ENCODE results near the gene RALY.

RALY gene

GRCh38 chr20:34084227-34084923, 90.7 kb downstream of the RALY start:
- no peak for DNase-seq

- no peak for DNase-seq
Observed at GRCh38 chr20:34085544-34086040, 91.9 kb downstream of the RALY start.

GRCh38 chr20:34088305-34089174, 94.8 kb downstream of the RALY start:
- no peak for DNase-seq

GRCh38 chr20:34089175-34089479, 95.4 kb downstream of the RALY start:
- no peak for DNase-seq

DNA sequence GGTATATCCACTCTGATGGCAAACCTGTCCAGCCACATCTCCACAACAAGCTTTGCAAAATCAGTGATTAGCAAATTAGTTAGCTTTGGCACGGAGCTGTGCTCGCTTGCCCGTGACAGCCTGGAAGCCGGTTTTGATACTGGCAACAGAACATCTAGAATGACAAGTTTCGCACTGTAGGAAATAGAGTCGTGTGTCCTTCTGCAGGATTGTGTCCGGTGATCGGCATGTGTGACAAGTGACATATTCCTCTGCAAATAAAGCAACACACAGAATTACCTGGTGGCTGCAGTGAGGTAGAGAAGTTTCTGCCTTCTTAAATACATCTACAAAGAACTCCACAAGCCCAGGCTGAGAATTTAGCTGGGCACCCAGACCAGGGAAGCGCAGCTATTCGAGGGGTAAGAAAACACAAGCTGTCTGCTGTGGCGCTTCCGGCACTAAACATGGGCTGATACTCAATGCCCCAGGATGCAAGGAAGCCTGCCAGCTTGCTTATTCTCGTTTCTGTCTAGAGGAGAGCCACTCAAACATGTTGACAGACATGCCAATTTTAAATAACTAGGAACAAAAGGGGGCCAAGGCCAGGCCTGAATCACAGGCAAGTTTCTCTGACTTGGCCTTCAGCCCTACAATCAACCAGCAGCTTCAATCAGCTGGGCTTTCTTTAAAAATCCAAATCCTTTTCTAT, 96.1 kb downstream of the RALY start:
- no peak for DNase-seq

DNA sequence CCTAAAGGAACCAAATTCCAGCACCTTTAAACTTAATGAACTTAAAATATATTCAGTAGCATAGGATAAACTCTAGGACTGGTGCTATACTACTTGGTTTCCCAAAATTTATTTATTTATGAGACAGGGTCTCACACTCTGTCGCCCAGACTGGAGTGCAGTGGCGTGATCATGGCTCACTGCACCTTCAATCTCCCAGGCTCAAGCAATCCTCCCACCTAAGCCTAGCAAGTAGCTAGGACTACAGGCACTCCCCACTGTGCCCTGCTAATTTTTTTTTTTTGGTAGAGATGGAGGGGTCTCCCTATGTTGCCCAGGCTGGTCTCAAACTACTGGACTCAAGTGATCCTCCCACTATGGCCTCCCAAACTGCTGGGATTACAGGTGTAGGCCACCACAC, 96.9 kb downstream of the RALY start:
- DNase-seq = no peak

DNA sequence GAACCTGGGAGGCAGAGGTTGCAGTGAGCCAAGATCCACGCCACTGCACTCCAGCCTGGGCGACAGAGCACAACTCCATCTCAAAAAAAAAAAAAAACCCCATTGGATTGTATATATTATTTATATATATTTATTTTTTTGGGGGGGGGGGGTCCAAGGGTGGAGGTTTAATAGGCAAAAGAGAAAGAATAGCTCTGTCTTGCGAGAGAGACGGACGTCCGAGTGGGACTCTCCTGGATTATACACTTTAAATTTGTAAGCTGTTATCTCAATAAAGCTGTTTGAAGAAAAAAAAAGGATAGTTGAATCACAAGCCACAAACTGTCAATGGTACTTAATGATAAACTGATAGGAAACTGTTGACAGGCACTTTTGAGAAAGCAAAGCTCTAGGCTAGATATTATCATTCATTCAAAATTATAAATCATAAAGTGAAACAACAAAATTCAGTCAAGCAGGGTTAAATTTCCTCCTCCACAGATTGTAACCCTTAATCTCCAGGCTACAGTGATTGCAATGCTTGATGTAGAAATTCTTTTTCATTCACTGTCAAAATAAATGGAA, 98.0 kb downstream of the RALY start:
- no peak for DNase-seq

GRCh38 chr20:34093895-34094294, 100.2 kb downstream of the RALY start:
- DNase-seq = no peak

DNA sequence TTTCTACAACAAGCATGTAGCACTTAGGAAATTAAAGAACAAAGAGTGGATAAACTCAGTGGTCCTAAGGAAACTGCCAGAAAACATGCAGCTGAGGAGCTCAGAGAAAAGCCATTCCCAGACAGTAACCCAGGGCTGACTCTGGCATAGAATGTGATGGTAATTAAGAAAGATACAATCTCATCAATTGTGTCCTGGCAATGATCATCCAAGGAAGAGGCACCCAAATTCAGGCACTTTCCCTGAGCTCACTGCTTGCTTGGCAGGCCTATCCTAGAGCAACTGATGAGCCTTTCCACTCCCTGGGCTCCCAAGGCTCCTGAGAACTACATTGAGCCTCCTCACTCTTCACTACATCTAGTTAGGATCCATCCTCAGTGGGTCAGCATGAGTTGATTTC, 102.1 kb downstream of the RALY start:
- no peak for DNase-seq

DNA sequence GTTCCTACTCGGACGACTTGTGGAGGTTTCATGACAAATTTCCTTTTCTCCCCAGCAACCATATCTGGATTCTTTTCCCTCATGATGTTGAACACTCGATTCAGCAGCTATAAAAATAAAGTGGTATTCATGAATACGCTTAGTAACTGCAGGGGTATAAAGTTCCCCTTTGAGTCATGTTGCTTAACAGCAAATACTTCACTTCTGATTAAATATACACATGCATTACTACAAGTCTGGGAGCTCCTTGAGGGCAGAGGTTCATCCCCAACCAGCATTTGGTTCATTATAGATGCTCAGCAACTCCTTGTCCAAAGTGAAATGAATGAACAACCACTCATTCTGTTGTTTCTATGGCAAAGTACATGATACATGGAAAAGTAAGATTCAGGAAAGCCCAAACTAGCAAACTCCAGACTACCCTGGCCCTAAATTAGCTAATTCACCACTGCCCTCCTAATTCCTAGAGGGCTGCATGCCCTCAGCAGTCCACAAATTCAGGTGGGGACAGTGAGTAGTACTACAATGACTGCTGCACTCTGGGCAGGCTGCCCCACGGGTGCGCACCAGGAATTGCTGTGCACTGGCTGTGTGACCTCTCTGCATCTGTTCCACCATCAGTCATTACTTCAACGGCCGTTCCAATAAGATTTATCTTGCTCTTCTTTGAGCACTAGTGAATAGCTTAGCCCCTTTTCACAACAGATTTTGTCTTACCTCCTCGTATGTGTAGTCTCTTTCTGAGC, 103.2 kb downstream of the RALY start:
- no peak for DNase-seq

DNA sequence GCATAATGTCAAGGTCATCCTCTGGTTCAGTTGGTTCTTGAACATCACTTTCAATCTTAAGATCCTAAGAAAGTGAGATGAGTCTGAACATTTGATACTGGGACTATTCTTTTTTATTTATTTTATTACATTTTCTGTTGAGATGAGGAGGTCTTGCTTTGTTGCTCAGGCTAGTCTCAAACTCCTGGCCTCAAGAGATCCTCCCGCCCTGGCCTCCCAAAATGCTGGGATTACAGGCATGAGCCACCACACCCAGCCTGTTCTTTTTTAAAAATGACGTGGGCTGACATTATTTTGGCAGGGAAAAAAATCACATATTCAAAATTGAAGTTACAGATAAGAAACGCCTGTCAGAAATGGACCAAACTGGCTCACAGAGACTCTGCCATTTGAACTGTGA, 104.9 kb downstream of the RALY start:
- no peak for DNase-seq

GRCh38 chr20:34099675-34100074, 106.0 kb downstream of the RALY start:
- DNase-seq = no peak

DNA sequence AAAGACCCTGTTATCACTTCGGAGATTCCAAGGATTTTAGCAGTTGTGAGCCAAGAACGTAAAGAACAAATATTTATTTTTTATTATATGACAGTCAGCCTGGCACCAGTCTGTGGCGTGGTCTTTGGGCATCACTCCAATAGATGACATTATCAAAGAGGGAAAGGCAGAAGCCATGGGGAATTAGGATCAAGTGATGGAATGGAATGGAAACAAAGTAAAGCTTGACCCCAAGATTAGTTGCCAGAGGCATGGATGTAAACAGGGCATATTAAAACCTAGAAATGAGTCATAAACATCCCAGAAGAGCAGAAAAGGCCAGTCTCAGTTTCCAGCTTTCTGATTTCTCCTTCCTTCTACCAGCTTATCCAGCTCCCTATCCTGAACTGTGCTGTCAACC, 106.9 kb downstream of the RALY start:
- no peak for DNase-seq

- no peak for DNase-seq
Observed at GRCh38 chr20:34102342-34102741, 108.6 kb downstream of the RALY start.

GRCh38 chr20:34104059-34104458, 110.3 kb downstream of the RALY start:
- DNase-seq = no peak

GRCh38 chr20:34105978-34106675, 112.4 kb downstream of the RALY start:
- no peak for DNase-seq

DNA sequence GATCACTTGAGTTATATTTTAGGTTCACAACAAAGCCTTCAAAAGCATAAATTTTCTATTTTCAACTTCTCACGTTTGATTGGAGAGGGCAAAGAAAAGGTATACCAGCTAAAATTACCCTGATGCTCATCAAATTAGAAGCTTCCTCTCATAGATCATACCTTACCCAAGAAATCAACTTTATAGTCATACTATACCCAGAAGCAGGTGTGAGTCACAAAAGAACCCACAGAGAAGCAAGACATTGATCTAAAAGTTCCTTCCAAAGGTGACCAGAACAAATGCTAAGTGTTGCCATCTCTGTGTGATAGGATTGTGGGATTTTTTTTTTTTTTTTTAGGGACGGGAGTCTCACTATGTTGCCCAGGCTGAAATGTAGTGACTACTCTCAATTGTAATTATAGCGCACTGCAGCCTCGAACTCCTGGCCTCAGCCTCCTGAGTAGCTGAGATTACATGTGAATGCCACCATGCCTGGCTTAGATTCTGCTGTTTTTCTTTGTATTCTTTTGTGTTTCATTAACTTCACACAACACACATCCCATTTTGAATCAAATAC, 115.0 kb downstream of the RALY start:
- DNase-seq = no peak

- DNase-seq = no peak
Observed at GRCh38 chr20:34109442-34109841, 115.7 kb downstream of the RALY start.

DNA sequence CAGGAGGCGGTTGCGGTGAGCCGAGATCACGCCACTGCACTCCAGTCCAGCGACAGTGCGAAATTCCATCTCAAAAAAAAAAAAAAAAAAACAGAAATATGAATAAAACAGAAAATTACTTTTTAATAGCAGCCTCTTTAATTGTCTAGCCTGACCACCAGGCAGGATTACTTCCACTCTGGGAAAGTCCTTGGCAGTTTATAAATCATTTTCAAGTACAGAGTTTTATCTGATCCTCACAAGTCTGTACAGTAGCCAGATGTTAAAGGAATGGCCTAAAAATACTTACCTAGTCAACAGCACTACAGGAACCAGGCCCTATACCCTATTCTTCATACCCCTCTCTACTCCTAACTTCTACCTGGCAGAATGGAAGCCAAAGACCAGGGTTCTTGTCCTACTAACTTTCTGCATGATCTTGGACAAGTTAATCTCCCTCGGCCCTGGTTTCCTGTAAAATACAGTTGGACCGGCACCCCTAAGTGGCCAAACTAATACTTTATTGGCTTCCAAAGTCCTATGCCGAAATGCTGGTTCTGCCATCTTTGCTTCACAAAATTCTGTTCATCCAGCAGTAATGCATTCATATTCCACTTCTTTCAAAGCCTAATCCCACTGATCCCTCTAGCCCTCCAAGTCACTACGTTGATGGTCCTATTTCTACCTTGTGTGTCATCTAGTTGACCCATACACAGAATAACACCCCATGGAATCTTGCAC, 116.5 kb downstream of the RALY start:
- DNase-seq = no peak

DNA sequence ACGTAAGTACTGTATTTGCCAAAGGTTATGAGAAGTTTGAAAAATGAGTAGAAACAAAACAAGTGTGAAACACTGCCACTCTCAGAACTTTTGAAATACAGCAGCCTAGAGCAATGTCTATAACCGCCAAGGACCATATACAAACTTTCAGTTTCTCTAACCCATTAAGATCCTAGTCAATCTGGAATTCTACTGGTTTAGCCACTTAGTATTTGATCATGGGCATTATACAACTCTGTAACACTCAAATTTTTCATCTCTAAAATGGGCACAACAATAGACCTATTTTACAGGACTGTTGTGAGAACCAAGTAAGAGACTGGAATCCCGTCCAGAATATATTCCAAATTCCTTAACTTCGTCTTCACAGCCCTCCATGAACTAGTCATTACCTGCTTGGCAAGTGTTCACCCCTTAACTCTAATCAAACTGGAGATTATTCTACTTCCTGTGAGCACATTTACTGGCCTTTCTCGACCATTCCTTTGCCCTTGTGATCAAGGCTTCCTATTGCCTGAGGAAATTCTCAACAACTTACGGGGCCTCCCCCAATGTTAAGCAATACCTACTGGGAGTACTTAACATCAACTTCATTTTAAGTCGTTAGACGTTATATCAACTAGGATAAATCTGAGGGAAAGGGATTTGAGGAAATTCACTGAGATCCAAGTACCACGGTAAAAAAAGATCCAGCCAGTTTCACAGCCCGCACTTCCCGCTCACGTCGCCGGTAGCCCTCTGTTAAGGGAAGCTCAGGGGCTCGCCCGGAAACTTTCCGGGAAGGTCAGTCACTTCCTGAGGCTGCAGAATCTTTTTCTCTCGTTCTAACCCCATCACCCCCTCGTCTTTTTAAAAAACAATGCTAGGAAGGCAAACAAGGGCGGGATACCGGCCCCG, 117.3 kb downstream of the RALY start:
- DNase-seq = no peak

All from NCI-H187 treated with DMSO at 0.1 percent for 48 hours (cell line).